ENCODE measurements around the gene ZCCHC8.
A peak's percentile ranks its signal among the peaks of the same experiment; 100 is the strongest.
"Not testable (repeated sequence)": the region's sequence is repeated elsewhere in the genome, so short reads cannot be mapped to it uniquely, and the experiment has no call there.

The ZCCHC8 gene

DNA sequence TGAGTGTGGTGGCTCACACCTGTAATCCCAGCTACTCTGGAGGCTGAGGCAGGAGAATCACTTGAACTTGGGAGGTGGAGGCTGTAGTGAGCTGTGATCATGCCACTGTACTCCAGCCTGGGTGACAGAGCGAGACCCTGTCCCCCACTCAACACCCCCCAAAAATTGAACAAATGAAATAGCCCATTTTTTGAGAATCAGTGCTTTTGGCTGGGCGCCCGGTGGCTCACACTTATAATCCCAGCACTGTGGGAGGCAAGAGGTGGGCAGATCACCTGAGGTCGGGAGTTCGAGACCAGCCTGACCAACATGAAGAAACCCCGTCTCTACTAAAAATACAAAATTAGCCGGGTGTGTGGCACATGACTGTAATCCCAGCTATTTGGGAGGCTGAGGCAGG lies 30.2 kb downstream of the ZCCHC8 start:
- H3K27ac Mint-ChIP-seq, DNase-seq, ATAC-seq, H3K4me3 Mint-ChIP-seq, H3K27me3 Mint-ChIP-seq, H3K9me3 Mint-ChIP-seq: not testable (repeated sequence)
- H3K36me3 Mint-ChIP-seq (ENCODE audit: low read depth) = peaks cover 19% of the 10 kb centered on the region
- peaks cover 27% of the 10 kb centered on the region for H3K4me1 Mint-ChIP-seq

DNA sequence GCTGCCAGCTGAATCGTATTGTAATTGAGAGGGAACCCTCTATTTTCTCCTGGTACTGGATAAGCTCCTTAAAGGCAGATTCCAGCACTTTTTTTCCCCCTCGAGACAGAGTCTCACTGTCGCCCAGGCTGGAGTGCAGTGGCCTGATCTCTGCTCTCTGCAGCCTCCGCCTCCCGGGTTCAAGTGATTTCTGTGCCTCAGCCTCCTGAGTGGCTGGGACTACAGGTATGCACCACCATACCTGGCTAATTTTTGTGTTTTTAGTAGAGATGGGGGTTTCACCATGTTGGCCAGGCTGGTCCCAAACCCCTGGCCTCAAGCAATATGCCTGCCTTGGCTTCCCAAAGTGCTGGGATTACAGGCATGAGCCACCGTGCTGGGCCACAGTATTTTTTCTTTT lies 30.9 kb downstream of the ZCCHC8 start:
- H3K4me1 Mint-ChIP-seq = peaks cover 22% of the 10 kb centered on the region
- peaks cover 15% of the 10 kb centered on the region for H3K36me3 Mint-ChIP-seq (ENCODE audit: low read depth)
- not testable (repeated sequence) for H3K4me3 Mint-ChIP-seq, DNase-seq, H3K27ac Mint-ChIP-seq, ATAC-seq, H3K9me3 Mint-ChIP-seq, H3K27me3 Mint-ChIP-seq

- no peak overlapping the region for H3K27ac Mint-ChIP-seq
Measured at GRCh38 chr12:122467983-122468382, 32.7 kb downstream of the ZCCHC8 start.

GRCh38 chr12:122464317-122465042 lies 36.3 kb downstream of the ZCCHC8 start:
- H3K27me3 Mint-ChIP-seq; H3K4me1 Mint-ChIP-seq; H3K9me3 Mint-ChIP-seq; H3K4me3 Mint-ChIP-seq; ATAC-seq; DNase-seq; H3K27ac Mint-ChIP-seq; H3K36me3 Mint-ChIP-seq (ENCODE audit: low read depth): not testable (repeated sequence)

More at GRCh38 chr12:122467983-122468382, 32.7 kb downstream of the ZCCHC8 start:
- ATAC-seq (no peak), DNase-seq (no peak)
- peaks cover under 1% of the 10 kb centered on the region for H3K36me3 Mint-ChIP-seq (ENCODE audit: low read depth)
- peaks cover 7% of the 10 kb centered on the region for H3K4me1 Mint-ChIP-seq
- no peak overlapping the region for H3K4me3 Mint-ChIP-seq
- H3K9me3 Mint-ChIP-seq = no peaks in the 10 kb centered on the region
- no peaks in the 10 kb centered on the region for H3K27me3 Mint-ChIP-seq

- ATAC-seq = no peak
- Mint-ChIP-seq H3K36me3 (ENCODE audit: low read depth) (no peaks in the 10 kb centered on the region), H3K27me3 (no peaks in the 10 kb centered on the region), H3K27ac (no peak overlapping the region), H3K9me3 (no peaks in the 10 kb centered on the region), H3K4me1 (no peaks in the 10 kb centered on the region), H3K4me3 (no peak overlapping the region)
- DNase-seq = no peak
Measured at GRCh38 chr12:122460641-122461040, 40.1 kb downstream of the ZCCHC8 start.

GRCh38 chr12:122460061-122460460 lies 40.7 kb downstream of the ZCCHC8 start:
- ATAC-seq = no peak
- H3K27ac Mint-ChIP-seq = no peak overlapping the region

GRCh38 chr12:122459211-122459610 lies 41.5 kb downstream of the ZCCHC8 start:
- no peaks in the 10 kb centered on the region for H3K36me3 Mint-ChIP-seq (ENCODE audit: low read depth)
- DNase-seq = no peak
- H3K27ac Mint-ChIP-seq = no peak overlapping the region
- ATAC-seq = no peak
- H3K4me3 Mint-ChIP-seq = no peak overlapping the region
- peaks cover 1% of the 10 kb centered on the region for H3K4me1 Mint-ChIP-seq
- no peaks in the 10 kb centered on the region for H3K27me3 Mint-ChIP-seq
- no peaks in the 10 kb centered on the region for H3K9me3 Mint-ChIP-seq

More at GRCh38 chr12:122460061-122460460, 40.7 kb downstream of the ZCCHC8 start:
- H3K4me1 Mint-ChIP-seq = no peaks in the 10 kb centered on the region
- H3K9me3 Mint-ChIP-seq = no peaks in the 10 kb centered on the region
- no peaks in the 10 kb centered on the region for H3K36me3 Mint-ChIP-seq (ENCODE audit: low read depth)
- no peak for DNase-seq
- no peaks in the 10 kb centered on the region for H3K27me3 Mint-ChIP-seq
- no peak overlapping the region for H3K4me3 Mint-ChIP-seq

GRCh38 chr12:122458105-122459035 lies 42.4 kb downstream of the ZCCHC8 start:
- H3K4me3 Mint-ChIP-seq = no peak overlapping the region
- H3K36me3 Mint-ChIP-seq (ENCODE audit: low read depth) = no peaks in the 10 kb centered on the region
- DNase-seq = no peak
- H3K4me1 Mint-ChIP-seq = peaks cover 10% of the 10 kb centered on the region
- no peak for ATAC-seq
- H3K27me3 Mint-ChIP-seq = no peaks in the 10 kb centered on the region
- H3K9me3 Mint-ChIP-seq = no peaks in the 10 kb centered on the region
- no peak overlapping the region for H3K27ac Mint-ChIP-seq

DNA sequence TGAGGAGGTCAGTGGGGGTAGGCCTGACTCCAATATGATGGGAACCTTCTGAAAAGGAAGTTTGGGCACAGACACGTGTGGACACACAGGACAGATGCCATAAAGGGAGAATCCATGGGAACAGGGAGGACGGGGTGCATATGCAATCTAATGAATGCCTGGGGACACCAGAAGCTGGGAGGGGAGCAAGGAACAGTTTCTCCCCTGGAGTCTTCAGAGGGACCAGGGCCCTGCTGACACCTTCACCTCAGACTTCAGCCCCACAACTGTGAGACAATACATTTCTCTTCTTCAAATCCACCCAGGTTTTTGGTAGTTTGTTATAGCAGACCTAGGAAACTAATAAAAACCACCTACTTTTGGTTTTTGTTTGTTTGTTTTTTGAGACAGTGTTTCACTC lies 43.1 kb downstream of the ZCCHC8 start:
- H3K4me1 Mint-ChIP-seq = peaks cover 17% of the 10 kb centered on the region
- no peaks in the 10 kb centered on the region for H3K9me3 Mint-ChIP-seq
- H3K27me3 Mint-ChIP-seq = no peaks in the 10 kb centered on the region
- no peak overlapping the region for H3K4me3 Mint-ChIP-seq
- ATAC-seq (no peak), DNase-seq (no peak)
- H3K27ac Mint-ChIP-seq = no peak overlapping the region
- H3K36me3 Mint-ChIP-seq (ENCODE audit: low read depth) = no peaks in the 10 kb centered on the region

DNA sequence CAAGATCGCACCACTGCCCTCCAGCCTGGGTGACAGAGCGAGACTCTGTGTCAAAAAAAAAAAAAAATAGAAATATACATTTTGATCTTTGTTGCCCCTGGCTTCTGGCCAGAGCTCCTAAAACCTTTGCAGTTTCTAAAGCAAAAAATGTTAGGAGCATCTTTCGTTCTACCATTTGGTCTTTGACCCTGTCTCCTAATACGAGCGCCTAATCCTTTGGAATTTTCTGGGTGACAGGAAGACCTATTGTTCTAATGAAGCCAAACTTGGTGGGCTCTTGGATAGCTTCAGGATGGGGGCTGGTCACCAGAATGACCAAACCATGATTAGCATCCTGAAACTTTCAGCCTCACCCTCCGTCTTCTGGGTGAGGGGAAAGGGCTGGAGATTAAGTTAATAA lies 46.0 kb downstream of the ZCCHC8 start:
- no peaks in the 10 kb centered on the region for H3K36me3 Mint-ChIP-seq (ENCODE audit: low read depth)
- no peaks in the 10 kb centered on the region for H3K9me3 Mint-ChIP-seq
- no peak overlapping the region for H3K27ac Mint-ChIP-seq

GRCh38 chr12:122454250-122454721 lies 46.4 kb downstream of the ZCCHC8 start:
- Mint-ChIP-seq H3K36me3 (ENCODE audit: low read depth) (no peaks in the 10 kb centered on the region), H3K27ac (peak overlapping the region; percentile 46), H3K9me3 (no peaks in the 10 kb centered on the region), H3K27me3 (no peaks in the 10 kb centered on the region), H3K4me1 (peaks cover 24% of the 10 kb centered on the region), H3K4me3 (no peak overlapping the region)
- no peak for DNase-seq
- ATAC-seq = no peak

More for the DNA sequence above, 46.0 kb downstream of the ZCCHC8 start:
- Mint-ChIP-seq H3K27me3 (no peaks in the 10 kb centered on the region), H3K4me3 (no peak overlapping the region), H3K4me1 (peaks cover 24% of the 10 kb centered on the region)
- ATAC-seq (no peak), DNase-seq (no peak)

GRCh38 chr12:122452701-122453285 lies 47.9 kb downstream of the ZCCHC8 start:
- Mint-ChIP-seq H3K4me1 (peaks cover 24% of the 10 kb centered on the region), H3K9me3 (no peaks in the 10 kb centered on the region), H3K4me3 (peak overlapping the region; percentile 50), H3K27me3 (no peaks in the 10 kb centered on the region), H3K27ac (peak overlapping the region; percentile 83), H3K36me3 (ENCODE audit: low read depth) (no peaks in the 10 kb centered on the region)
- ATAC-seq = no peak
- DNase-seq = no peak

- peaks cover 26% of the 10 kb centered on the region for H3K4me1 Mint-ChIP-seq
- no peaks in the 10 kb centered on the region for H3K36me3 Mint-ChIP-seq (ENCODE audit: low read depth)
- no peaks in the 10 kb centered on the region for H3K9me3 Mint-ChIP-seq
- DNase-seq (no peak), ATAC-seq (peak; percentile 79)
- H3K27ac Mint-ChIP-seq = no peak overlapping the region
- H3K4me3 Mint-ChIP-seq = no peak overlapping the region
- no peaks in the 10 kb centered on the region for H3K27me3 Mint-ChIP-seq
Measured at GRCh38 chr12:122449317-122449716, 51.4 kb downstream of the ZCCHC8 start.

DNA sequence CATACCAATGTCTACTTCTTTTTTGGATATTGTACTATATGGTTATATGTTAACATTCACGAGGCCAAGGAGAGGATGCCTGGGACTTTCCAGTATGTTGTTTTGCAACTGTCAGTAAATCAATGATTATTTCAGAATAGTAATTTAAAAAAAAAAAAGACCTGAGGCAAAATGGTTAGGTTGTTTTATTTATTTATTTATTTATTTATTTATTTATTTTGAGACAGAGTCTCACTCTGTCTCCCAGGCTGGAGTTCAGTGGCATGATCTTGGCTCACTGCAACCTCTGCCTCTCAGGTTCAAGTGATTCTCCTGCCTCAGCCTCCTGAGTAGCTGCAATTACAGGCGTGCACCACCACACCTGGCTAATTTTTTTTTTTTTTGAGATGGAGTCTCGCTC lies 52.9 kb downstream of the ZCCHC8 start:
- H3K4me1 Mint-ChIP-seq = peaks cover 12% of the 10 kb centered on the region
- not testable (repeated sequence) for H3K4me3 Mint-ChIP-seq; H3K27ac Mint-ChIP-seq; ATAC-seq; DNase-seq; H3K9me3 Mint-ChIP-seq; H3K36me3 Mint-ChIP-seq (ENCODE audit: low read depth); H3K27me3 Mint-ChIP-seq
